ENCODE data around the gene TMOD1.

- TF ChIP-seq PHF20 (IDR thresholded peaks at IDR 0.05; ENCODE audit: partially characterized antibody), result no peak
- no peak for TF ChIP-seq RAD21 (CRISPR knock-in tag; conservative IDR thresholded peaks at IDR 0.05 in 1 of 2, IDR thresholded peaks at IDR 0.05 in 1 of 2)
- no peak for TF ChIP-seq FIP1L1 (IDR thresholded peaks at IDR 0.05; ENCODE audit: low read depth, low read length, poor library complexity, severe bottlenecking)
- TF ChIP-seq PATZ1 (CRISPR knock-in tag; IDR thresholded peaks at IDR 0.05; ENCODE audit: borderline replicate concordance), result no peak
- TF ChIP-seq RCOR1 (IDR thresholded peaks at IDR 0.05; ENCODE audit: borderline replicate concordance in 1 of 2, low read depth in 2 of 2, low read length in 2 of 2), result no peak
- no peak for TF ChIP-seq TBL1XR1 (IDR thresholded peaks at IDR 0.05; ENCODE audit: low read length in 2 of 2)
- TF ChIP-seq RBFOX2 (IDR thresholded peaks at IDR 0.05; ENCODE audit: low read depth, low read length), result no peak
- no peak for TF ChIP-seq YY1 (IDR thresholded peaks at IDR 0.05; ENCODE audit: borderline replicate concordance in 1 of 3, control insufficient read depth in 1 of 3, extremely low read depth in 1 of 3, insufficient read depth in 3 of 3, insufficient read length in 1 of 3, insufficient replicate concordance in 2 of 3, low read depth in 1 of 3, low read length in 2 of 3)
- no peak for TF ChIP-seq CHD2 (IDR thresholded peaks at IDR 0.05; ENCODE audit: low read depth, low read length)
Observed at GRCh38 chr9:97505845-97506244, 4.4 kb downstream of the TMOD1 start.

All from K562 (cell line).